Raji (cell line): Measurements from ENCODE around the gene SLC13A3.

ENCODE experiments used
- POLR2A ChIP-seq: IDR thresholded peaks from 2 replicates; pipeline ENCODE4 v1.6.1; 2011; ENCODE audit warnings: low read depth, low read length, control low read depth; ENCODE audit not compliant: insufficient read depth

The SLC13A3 gene

GRCh38 chr20:46557231-46557956 lies 93.9 kb downstream of the SLC13A3 start:
- no peak for TF ChIP-seq POLR2A

GRCh38 chr20:46555370-46555956 lies 95.8 kb downstream of the SLC13A3 start:
- no peak for TF ChIP-seq POLR2A

- no peak for TF ChIP-seq POLR2A
Measured at GRCh38 chr20:46554828-46555227, 96.4 kb downstream of the SLC13A3 start.

- no peak for TF ChIP-seq POLR2A
Measured at GRCh38 chr20:46553926-46554325, 97.3 kb downstream of the SLC13A3 start.

GRCh38 chr20:46552460-46553420 lies 98.5 kb downstream of the SLC13A3 start:
- no peak for TF ChIP-seq POLR2A

GRCh38 chr20:46551522-46552381 lies 99.5 kb downstream of the SLC13A3 start:
- TF ChIP-seq POLR2A, result no peak

GRCh38 chr20:46550461-46550860 lies 100.8 kb downstream of the SLC13A3 start, which contains the start of gene OCSTAMP:
Gene OCSTAMP, minus strand, starts transcription at chr20:46550654. Its CDS starts 94 bp downstream, at chr20:46550560.
- TF ChIP-seq POLR2A, result no peak

- no peak for TF ChIP-seq POLR2A
Measured at GRCh38 chr20:46549188-46549972, 101.9 kb downstream of the SLC13A3 start.

GRCh38 chr20:46548688-46549087 lies 102.6 kb downstream of the SLC13A3 start:
- no peak for TF ChIP-seq POLR2A

- TF ChIP-seq POLR2A, result no peak
Measured at GRCh38 chr20:46547995-46548394, 103.3 kb downstream of the SLC13A3 start.

- no peak for TF ChIP-seq POLR2A
Measured at GRCh38 chr20:46546936-46547335, 104.3 kb downstream of the SLC13A3 start.

GRCh38 chr20:46546298-46546697 lies 105.0 kb downstream of the SLC13A3 start:
- TF ChIP-seq POLR2A, result no peak

- no peak for TF ChIP-seq POLR2A
Measured at GRCh38 chr20:46545827-46546138, 105.5 kb downstream of the SLC13A3 start.
